GM18519 (cell line): ENCODE results near the gene MCEE.
A peak's percentile ranks its signal among the peaks of the same experiment; 100 is the strongest.
"Not testable (repeated sequence)": the region's sequence is repeated elsewhere in the genome, so short reads cannot be mapped to it uniquely, and the experiment has no call there.

ENCODE experiments used
- ATAC-seq: cut with Tn5 transposase; IDR thresholded peaks from one replicate; pipeline ENCODE4 v1.9.1; 2021; ENCODE audit warnings: mild to moderate bottlenecking, moderate library complexity; ENCODE audit not compliant: unreplicated experiment, low FRiP score

MCEE gene

GRCh38 chr2:71083752-71084312 is 46.2 kb downstream of the MCEE start:
- ATAC-seq = not testable (repeated sequence)

GRCh38 chr2:71083297-71083696 is 46.7 kb downstream of the MCEE start:
- not testable (repeated sequence) for ATAC-seq

GRCh38 chr2:71082402-71083252 is 47.4 kb downstream of the MCEE start:
- ATAC-seq = no peak

DNA sequence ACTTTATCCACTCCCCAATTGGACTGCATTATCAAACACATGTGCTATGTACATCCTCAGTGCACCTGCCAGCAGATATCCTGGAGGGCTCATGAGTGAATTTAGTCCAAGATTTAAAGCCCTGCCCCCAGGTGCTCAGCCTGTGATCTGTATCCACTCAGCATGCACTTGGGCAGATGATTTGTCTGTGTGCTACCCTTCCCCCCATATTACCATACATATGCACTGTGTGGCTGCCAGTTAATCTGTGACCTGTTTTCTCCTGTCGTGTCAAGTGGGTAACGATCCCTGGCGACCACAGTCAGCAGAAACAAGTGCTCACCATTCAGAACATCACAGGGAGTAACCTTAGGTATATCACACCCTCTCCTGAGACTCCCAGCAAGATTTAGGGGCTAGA is 51.4 kb downstream of the MCEE start:
- no peak for ATAC-seq

GRCh38 chr2:71074893-71075395 is 55.1 kb downstream of the MCEE start:
- ATAC-seq = no peak

GRCh38 chr2:71073475-71073874 is 56.6 kb downstream of the MCEE start:
- ATAC-seq = no peak

DNA sequence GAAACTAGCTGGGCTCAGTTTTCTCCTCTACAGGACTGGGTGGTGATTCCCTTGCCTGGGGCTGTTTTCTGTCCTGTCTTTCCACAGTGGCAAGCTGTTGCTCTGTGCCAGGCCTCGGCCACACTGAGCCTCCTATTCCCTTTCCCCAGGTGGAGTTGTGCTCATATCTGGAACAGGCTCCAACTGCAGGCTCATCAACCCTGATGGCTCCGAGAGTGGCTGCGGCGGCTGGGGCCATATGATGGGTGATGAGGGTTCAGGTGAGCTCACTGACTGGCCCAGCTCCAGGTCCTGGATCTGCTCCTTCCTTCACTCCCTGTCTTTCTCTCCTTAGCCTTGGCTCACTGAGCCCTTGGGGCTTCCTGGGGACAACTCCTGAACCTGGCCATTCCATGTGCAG is 57.5 kb downstream of the MCEE start:
- ATAC-seq = no peak

GRCh38 chr2:71071681-71072398 is 58.2 kb downstream of the MCEE start:
- peak; percentile 31 for ATAC-seq

DNA sequence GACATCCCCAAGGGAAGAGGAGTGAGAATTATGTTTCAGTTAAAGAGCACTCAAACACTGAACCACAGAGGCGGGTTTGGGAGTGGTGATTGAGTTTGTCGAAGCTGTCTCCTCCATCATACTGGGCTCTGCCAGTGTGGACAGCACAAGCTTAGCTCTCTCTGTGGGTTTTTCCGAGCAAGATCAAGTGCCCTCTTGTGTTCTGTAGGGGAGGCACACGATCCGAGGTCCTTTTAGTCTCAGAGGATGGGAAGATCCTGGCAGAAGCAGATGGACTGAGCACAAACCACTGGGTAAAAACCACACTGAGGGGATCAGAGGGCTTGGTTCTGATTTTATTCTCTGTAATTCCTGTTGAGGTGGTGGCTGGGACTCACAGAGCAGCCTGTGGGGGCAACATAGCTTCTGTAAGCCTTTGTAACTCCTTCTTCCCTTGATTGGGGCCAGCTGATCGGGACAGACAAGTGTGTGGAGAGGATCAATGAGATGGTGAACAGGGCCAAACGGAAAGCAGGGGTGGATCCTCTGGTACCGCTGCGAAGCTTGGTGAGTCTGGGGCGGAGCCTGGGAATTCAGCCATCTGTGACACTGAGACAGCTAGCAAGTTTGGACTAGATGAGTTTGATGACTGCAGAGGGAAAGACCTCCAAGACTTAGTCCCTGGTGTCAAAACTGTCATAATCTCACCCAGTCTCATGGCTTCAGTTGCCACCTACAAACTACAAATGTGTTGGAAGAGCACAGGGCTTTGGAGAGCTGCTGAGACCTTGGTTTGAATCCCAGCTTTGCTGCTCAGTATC is 59.5 kb downstream of the MCEE start:
- no peak for ATAC-seq

DNA sequence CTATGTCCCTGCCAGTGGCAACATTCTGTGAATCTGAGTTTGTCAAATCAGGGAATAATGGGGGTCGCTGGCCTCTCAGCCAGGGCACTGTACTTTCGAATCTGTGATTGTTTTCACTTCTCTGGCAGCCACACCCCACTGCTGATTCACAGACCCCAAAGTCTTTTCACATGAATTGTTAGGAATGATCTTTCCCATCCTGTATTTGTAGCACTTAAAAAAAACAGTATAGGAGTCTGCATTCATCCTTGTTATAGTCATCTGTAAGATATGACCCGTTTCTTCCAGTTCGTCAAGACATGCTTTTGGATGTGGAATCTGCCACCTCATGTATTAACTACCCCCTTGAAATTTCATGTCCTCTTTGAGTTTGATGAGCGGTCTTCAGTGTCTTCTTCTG is 60.7 kb downstream of the MCEE start:
- ATAC-seq = no peak

DNA sequence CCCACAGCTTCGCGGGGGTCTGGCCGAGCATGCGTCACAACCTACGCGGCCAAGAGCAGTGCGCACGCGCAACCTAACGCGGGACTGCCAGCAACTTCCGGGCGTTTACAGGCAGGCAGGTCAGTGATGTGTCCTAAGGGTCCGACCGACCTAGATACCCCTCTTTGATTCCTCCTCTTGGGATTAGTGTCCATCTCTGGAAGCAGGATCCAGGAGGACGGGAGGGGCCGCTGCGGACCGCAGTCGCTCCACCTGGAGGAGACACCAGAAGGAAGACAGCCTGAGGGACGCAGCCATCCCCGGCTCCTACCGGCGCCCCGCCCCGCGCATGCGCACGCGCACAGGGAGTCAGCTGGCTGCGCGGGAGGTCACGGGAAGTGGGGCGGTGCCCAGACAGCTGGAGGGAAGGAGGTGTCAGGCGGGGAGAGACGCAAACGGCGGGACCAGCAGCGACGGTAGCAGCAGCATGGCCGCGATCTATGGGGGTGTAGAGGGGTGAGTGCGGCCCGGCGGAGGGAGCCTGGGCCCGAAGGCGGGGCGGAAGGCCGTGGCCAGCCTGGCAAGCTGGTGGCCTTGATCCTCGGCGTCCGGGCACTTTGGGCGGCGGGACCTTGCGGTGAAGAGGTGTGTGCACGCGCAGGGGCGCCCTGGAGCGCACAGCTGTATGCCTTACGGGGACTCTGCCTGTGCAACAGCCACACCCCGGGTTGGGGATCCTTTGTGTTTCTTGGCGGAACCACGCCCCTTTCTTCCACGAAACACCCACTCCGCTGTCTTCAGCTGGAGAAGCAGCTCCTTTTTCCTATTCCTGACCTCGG is 61.6 kb downstream of the MCEE start, which contains the start of gene NAGK:
Gene NAGK (plus strand): TSS at position 431 of the 818 bp plus-strand sequence. CDS start 36 bp downstream, at position 467.
- peak; percentile 50 for ATAC-seq

GRCh38 chr2:71067567-71068217 is 62.3 kb downstream of the MCEE start:
- ATAC-seq = no peak

DNA sequence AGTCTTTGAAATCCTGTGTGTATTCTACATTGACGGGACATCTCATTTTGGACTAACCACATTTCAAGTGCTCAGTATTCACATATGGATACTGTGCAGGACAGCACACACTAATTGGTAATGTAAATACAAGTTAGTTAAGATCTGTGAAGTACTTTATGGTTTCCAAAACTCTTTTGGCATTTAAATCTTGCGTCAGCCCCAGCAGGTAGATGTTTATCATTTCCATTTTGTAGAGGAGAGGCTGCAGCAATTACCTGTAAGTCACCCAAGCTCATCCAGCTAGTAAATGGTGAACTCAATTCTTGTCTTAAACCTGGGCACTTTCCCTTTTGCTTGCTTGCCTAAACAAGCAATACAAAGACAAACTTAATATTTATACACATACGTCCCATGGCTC is 63.2 kb downstream of the MCEE start:
- ATAC-seq = no peak

GRCh38 chr2:71064754-71065621 is 65.0 kb downstream of the MCEE start:
- ATAC-seq = no peak

DNA sequence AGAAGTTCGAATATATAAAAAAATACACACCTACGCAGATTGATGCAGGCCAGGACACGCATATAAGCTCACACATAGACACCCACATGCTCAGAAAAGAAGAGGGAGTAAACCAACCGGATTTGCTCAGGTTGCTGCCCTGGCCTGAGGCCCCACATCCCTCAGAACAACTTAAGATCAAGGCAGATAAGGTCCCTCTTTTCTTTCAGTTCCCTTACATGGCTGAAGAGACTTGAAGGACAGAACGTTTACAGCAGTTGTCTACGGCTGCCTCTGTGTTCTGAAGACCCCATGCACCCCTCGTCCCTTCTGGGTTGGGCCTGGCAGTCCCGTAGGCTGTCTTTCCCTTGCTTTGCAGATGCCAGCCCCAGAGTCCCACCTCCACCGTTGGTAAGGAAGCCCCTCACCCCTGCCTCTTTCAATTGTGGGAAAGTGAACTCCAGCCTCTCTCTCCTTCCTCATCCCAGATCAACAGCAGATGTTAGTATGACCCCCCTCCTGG is 65.9 kb downstream of the MCEE start:
- ATAC-seq = no peak

DNA sequence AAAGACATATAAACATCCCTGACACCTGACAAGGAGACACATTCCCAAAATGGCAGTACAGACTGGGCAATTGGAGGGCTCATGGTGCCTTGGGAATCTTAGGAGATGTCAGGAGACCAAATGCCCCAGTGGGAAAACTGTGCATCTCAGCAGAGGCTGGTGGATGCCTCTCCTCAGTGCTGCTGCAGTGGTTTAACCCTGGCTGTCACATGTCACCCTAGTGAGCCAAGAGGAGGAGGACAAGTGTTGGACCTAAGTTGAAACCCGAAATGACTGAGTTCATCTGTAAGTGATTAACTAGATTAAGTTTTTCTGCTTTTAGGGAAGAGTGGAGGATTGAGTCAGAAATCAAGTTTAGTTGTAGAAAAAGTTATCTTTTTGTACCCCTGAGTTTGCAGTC is 66.8 kb downstream of the MCEE start:
- no peak for ATAC-seq

- no peak for ATAC-seq
Observed at GRCh38 chr2:71060871-71061270, 69.2 kb downstream of the MCEE start.

DNA sequence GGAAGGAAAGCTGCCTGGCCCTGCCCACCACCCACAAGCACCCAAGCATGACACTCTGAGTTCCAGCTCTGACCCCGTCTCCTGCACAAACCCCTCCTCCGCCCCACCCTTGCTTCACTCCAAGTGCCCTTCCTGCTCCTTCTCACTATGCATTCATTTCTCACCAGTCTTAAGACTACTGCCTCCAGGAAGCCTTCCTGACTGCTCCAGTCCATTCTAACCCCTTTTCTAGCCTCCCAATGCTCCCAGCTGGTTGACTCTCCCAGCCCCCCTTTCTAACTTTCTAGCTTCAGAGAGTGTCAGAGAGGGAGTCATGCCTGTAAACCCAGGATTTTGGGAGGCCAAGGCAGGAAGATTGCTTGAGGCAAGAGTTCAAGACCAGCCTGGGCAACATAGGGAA is 69.8 kb downstream of the MCEE start:
- no peak for ATAC-seq
